HFF-Myc (cell line): Measurements from ENCODE around the gene GHDC.

Experiments
- DNase-seq: peaks from one replicate; pipeline ENCODE4 v3.0.0-alpha.2; 2011; ENCODE audit warnings: low read depth; ENCODE audit errors: extremely low read depth
- H3K4me3 ChIP-seq: replicated peaks from 2 replicates; pipeline ENCODE4 v1.5.1; 2011; ENCODE audit warnings: low read depth, mild to moderate bottlenecking, control low read depth, low read length
- TF ChIP-seq, protein P1 (sequence below): IDR thresholded peaks from 2 replicates; pipeline ENCODE4 v1.5.1; 2012; ENCODE audit warnings: mild to moderate bottlenecking, low read depth, low read length, control low read depth; ENCODE audit errors: missing control alignments

GHDC gene

DNA sequence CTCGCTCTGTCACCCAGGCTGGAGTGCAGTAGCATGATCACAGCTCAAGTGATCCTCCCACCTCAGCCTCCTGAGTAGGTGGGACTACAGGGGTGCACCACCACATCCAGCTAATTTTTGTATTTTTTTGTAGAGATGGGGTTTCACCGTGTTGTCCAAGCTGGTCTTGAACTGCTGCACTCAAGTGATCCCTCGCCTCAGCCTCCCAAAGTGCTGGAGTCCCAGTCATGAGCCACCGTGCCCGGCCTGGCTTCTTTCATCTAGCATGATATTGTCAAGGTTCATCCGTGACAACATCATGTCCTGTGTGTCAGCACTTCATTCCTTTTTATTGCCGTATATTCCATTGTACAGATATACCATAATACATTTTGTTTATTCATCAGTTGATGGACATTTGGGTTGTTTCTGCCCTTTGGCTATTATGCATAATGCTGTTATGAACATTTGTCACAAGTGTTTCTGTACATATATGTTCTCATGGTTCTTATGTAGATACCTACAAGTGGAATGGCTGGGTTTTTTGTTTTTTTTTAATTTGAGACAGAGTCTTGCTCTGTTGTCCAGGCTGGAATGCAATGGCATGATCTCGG is 3.4 kb upstream of the GHDC start:
- no peak for DNase-seq
- no peak overlapping the region for H3K4me3 ChIP-seq
- TF ChIP-seq, protein P1, sequence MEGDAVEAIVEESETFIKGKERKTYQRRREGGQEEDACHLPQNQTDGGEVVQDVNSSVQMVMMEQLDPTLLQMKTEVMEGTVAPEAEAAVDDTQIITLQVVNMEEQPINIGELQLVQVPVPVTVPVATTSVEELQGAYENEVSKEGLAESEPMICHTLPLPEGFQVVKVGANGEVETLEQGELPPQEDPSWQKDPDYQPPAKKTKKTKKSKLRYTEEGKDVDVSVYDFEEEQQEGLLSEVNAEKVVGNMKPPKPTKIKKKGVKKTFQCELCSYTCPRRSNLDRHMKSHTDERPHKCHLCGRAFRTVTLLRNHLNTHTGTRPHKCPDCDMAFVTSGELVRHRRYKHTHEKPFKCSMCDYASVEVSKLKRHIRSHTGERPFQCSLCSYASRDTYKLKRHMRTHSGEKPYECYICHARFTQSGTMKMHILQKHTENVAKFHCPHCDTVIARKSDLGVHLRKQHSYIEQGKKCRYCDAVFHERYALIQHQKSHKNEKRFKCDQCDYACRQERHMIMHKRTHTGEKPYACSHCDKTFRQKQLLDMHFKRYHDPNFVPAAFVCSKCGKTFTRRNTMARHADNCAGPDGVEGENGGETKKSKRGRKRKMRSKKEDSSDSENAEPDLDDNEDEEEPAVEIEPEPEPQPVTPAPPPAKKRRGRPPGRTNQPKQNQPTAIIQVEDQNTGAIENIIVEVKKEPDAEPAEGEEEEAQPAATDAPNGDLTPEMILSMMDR, result no peak

DNA sequence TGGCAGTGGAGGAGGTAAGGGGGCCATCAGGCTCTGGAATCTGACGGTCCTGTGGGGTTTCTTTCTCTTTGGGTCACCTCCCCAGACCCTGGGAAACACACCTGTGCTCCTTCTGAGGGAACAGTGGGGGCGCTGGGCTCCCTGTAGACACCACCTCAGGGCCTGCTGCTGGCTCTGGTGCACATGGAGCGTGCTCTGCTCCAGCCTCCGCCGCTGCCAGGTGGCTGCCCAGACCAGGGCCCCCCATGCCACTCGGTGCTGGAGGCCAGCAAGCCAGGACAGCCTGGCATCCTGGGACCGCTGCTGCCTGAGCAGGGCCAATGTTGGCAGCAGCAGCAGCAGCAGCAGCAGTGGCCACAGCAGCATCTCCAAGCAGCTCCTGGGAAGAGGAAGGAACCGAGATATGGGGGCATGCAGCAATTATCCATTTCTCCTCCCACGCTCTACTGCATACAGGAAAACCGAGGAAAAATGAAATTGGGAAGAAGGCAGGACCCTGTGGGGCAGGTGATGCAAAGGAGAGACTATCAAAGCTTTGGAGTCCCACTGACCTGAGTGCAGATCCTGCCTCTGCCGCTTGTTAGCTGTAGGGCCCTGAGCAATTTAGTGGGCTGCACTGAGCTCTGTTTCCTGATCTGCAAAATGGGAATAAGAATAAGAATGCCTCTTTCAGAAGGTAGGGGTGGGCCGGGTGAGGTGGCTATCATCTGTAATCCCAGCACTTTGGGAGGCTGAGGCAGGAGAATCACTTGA is 902 bp downstream of the GHDC start:
- peak overlapping the region; percentile 47 for H3K4me3 ChIP-seq
- TF ChIP-seq, protein P1, result no peak
- DNase-seq, result no peak

DNA sequence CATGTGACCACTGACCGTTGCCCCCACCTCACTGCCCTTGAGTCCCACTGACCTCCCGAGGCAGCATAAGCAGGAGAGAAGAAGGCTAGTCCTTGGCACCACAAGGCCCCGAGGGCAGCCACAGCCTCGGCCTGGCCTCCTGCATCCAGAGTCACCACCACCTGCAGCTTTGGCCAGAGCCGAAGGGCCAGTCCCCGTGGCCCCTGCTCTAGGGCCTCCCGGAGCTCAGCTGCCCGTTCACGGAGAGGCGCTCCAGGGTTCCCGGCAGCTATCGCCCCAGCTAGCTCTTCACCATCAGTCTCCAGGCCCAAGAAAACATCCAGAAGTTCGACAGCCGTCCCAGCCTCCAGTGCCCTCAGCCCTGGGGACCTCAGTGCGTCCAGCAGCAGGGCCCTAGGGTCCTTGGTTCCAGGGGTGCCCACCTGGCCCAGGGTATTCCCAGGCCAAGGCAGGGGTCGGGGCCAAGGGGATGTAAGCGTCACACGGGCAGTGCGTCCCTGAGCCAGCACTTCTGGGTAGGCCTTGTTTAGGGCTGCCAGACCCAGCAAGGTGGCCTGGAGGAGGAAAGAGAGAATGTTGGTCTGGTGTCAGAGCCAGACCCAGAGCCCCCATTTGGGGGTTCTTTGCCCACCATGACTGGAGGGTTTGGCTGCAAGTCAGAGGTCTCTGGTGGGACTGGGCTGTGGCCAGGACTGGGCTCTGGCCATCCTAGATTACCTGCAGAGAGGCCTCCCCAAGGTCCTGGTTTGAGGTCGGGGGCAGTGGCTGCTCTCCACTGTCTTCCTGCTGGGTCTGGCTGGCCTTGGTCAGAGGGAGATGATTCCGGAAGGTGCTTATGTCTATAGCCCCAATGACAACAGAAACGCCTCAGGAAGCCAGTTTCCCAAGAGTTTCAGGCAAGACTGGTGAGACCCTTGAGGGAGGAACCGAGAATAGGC is 1.8 kb downstream of the GHDC start:
- TF ChIP-seq, protein P1, result no peak
- no peak overlapping the region for H3K4me3 ChIP-seq
- no peak for DNase-seq

DNA sequence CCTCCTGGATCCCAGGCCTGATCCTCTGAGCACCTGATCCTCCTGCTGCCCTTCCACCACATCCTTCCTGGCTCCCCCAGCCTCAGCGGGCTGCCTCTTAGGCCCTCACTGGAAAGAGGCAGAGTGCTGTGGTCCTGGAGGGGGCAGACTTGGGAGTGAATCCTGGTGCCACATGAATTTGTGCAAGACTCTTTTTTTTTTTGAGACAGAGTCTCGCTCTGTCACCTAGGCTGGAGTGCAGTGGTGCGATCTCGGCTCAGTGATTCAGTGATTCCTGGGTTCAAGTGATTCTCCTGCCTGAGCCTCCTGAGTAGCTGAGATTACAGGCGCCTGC is 3.1 kb downstream of the GHDC start:
- TF ChIP-seq, protein P1, result no peak
- DNase-seq, result no peak
- no peak overlapping the region for H3K4me3 ChIP-seq

DNA sequence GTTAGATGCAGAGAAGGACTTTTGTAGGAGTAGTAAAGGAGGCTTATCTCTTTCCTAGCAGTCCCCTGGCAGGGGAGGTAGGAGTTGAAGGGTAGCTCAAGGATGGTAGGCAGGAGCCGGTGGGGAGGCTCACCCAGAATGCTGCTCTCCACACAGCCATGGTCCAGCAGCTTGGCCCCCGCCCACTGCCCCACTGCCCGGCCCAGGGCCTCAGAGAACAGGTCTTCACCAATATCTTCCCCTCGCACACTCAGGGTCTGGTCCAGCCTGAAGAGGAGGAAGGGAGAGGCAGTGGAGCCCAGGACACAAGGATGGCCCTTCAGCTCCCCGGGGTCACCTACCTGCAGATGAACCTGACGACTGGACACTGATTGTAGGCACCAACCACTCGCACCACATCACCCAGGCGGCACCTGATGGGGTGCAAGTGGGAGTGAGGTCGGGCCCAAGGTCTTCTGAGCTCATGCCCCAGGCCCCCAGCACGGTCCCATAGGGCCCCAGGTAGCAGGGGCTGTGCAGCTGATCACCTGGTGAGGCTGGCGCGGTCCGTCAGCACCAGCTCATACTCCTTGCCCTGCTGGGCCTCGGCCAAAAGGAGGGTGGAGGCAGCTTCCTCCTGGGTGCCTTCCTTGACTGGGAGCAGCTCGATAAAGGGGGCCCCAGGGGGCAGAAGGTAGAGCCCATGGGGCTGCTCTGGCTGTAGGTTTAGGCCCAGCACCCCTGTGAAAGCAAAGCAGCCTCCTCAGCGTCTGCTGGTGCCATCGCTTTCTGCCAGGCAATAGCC is 3.6 kb downstream of the GHDC start:
- TF ChIP-seq, protein P1, result no peak
- no peak for DNase-seq
- no peak overlapping the region for H3K4me3 ChIP-seq

DNA sequence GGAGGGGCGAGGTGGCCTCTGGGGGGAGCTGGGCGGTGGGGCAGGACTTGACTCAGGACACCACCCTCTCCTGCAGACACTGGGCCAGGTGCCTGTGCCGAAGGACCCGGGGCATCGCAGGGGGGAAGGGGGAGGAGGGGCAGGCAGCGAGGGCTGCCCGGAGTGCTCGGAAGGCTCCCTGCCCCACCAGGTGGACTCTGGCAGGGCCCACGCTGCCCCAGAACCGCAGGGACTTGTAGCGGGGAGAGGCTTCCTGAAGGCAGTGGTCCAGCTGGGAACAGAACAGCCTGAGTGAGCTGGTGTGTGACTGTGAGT is 4.7 kb downstream of the GHDC start:
- TF ChIP-seq, protein P1, result no peak
- H3K4me3 ChIP-seq, result no peak overlapping the region
- DNase-seq, result no peak
